MV-4-11 (cell line): Measurements from ENCODE around the gene NR1I3.
"Not testable (repeated sequence)": the region's sequence is repeated elsewhere in the genome, so short reads cannot be mapped to it uniquely, and the experiment has no call there.

ENCODE experiments used
- DNase-seq: peaks from one replicate; lab custom pipeline; 2025; lab: John Stamatoyannopoulos, UW

The NR1I3 gene

GRCh38 chr1:161250829-161251228 lies 12.8 kb upstream of the NR1I3 start:
- DNase-seq: no peak

GRCh38 chr1:161250100-161250499 lies 12.1 kb upstream of the NR1I3 start:
- not testable (repeated sequence) for DNase-seq

- DNase-seq: no peak
Observed at GRCh38 chr1:161244888-161245287, 6.9 kb upstream of the NR1I3 start.

GRCh38 chr1:161242313-161242712 lies 4.3 kb upstream of the NR1I3 start:
- no peak for DNase-seq

- peak; percentile 42 for DNase-seq
Observed at GRCh38 chr1:161241682-161242081, 3.7 kb upstream of the NR1I3 start.

- DNase-seq: no peak
Observed at GRCh38 chr1:161235957-161236775, 1.8 kb downstream of the NR1I3 start.

GRCh38 chr1:161233102-161233501 lies 4.9 kb downstream of the NR1I3 start:
- no peak for DNase-seq

- no peak for DNase-seq
Observed at GRCh38 chr1:161230762-161231161, 7.2 kb downstream of the NR1I3 start.

GRCh38 chr1:161229896-161230295 lies 8.1 kb downstream of the NR1I3 start:
- DNase-seq: peak; percentile 33

- no peak for DNase-seq
Observed at GRCh38 chr1:161228032-161228431, 10.0 kb downstream of the NR1I3 start.

GRCh38 chr1:161227196-161227871 lies 10.7 kb downstream of the NR1I3 start:
- DNase-seq: peak; percentile 86

- DNase-seq: no peak
Observed at GRCh38 chr1:161226759-161227158, 11.2 kb downstream of the NR1I3 start.

- no peak for DNase-seq
Observed at GRCh38 chr1:161226320-161226711, 11.7 kb downstream of the NR1I3 start.

- DNase-seq: peak; percentile 100
Observed at GRCh38 chr1:161225534-161226319, 12.3 kb downstream of the NR1I3 start, which contains the start of gene TOMM40L. TOMM40L (plus strand) TSS chr1:161226060; CDS start chr1:161226490, 430 bp downstream.

- no peak for DNase-seq
Observed at GRCh38 chr1:161225178-161225533, 12.8 kb downstream of the NR1I3 start.

- DNase-seq: not testable (repeated sequence)
Observed at GRCh38 chr1:161224695-161225087, 13.3 kb downstream of the NR1I3 start.

GRCh38 chr1:161223805-161224694 lies 14.0 kb downstream of the NR1I3 start:
- DNase-seq: no peak

GRCh38 chr1:161222175-161223019 lies 15.6 kb downstream of the NR1I3 start:
- peak; percentile 56 for DNase-seq

GRCh38 chr1:161220002-161220401 lies 18.0 kb downstream of the NR1I3 start:
- DNase-seq: no peak

GRCh38 chr1:161219078-161219892 lies 18.7 kb downstream of the NR1I3 start:
- no peak for DNase-seq
